ENCODE results near the gene SPAG9. TPM values are rescaled to one million over a fixed set of nuclear protein-coding genes. Genes with fewer than 3 reads are reported as not detected.
A peak's percentile ranks its signal among the peaks of the same experiment; 100 is the strongest.

The SPAG9 gene
- total and polyA plus RNA-seq, 2 experiments from 2014 or later: 13.7 to 45.0 TPM

GRCh38 chr17:51147650-51148049 lies 27.0 kb upstream of the SPAG9 start (continued):
- TF ChIP-seq ZNF331 (CRISPR knock-in tag; IDR thresholded peaks at IDR 0.05; ENCODE audit: low read depth) (no peak), NANOG (IDR thresholded peaks at IDR 0.05; ENCODE audit: borderline replicate concordance) (no peak), STAT1 (IDR thresholded peaks at IDR 0.05; ENCODE audit: unreplicated experiment) (no peak), EZH2phosphoT487 (IDR thresholded peaks at IDR 0.05; ENCODE audit: unreplicated experiment) (no peak), JUNB (IDR thresholded peaks at IDR 0.05; ENCODE audit: unreplicated experiment) (no peak), POLR2AphosphoS5 (IDR thresholded peaks at IDR 0.05; ENCODE audit: low read depth) (no peak)
- TF ChIP-seq, protein P1, sequence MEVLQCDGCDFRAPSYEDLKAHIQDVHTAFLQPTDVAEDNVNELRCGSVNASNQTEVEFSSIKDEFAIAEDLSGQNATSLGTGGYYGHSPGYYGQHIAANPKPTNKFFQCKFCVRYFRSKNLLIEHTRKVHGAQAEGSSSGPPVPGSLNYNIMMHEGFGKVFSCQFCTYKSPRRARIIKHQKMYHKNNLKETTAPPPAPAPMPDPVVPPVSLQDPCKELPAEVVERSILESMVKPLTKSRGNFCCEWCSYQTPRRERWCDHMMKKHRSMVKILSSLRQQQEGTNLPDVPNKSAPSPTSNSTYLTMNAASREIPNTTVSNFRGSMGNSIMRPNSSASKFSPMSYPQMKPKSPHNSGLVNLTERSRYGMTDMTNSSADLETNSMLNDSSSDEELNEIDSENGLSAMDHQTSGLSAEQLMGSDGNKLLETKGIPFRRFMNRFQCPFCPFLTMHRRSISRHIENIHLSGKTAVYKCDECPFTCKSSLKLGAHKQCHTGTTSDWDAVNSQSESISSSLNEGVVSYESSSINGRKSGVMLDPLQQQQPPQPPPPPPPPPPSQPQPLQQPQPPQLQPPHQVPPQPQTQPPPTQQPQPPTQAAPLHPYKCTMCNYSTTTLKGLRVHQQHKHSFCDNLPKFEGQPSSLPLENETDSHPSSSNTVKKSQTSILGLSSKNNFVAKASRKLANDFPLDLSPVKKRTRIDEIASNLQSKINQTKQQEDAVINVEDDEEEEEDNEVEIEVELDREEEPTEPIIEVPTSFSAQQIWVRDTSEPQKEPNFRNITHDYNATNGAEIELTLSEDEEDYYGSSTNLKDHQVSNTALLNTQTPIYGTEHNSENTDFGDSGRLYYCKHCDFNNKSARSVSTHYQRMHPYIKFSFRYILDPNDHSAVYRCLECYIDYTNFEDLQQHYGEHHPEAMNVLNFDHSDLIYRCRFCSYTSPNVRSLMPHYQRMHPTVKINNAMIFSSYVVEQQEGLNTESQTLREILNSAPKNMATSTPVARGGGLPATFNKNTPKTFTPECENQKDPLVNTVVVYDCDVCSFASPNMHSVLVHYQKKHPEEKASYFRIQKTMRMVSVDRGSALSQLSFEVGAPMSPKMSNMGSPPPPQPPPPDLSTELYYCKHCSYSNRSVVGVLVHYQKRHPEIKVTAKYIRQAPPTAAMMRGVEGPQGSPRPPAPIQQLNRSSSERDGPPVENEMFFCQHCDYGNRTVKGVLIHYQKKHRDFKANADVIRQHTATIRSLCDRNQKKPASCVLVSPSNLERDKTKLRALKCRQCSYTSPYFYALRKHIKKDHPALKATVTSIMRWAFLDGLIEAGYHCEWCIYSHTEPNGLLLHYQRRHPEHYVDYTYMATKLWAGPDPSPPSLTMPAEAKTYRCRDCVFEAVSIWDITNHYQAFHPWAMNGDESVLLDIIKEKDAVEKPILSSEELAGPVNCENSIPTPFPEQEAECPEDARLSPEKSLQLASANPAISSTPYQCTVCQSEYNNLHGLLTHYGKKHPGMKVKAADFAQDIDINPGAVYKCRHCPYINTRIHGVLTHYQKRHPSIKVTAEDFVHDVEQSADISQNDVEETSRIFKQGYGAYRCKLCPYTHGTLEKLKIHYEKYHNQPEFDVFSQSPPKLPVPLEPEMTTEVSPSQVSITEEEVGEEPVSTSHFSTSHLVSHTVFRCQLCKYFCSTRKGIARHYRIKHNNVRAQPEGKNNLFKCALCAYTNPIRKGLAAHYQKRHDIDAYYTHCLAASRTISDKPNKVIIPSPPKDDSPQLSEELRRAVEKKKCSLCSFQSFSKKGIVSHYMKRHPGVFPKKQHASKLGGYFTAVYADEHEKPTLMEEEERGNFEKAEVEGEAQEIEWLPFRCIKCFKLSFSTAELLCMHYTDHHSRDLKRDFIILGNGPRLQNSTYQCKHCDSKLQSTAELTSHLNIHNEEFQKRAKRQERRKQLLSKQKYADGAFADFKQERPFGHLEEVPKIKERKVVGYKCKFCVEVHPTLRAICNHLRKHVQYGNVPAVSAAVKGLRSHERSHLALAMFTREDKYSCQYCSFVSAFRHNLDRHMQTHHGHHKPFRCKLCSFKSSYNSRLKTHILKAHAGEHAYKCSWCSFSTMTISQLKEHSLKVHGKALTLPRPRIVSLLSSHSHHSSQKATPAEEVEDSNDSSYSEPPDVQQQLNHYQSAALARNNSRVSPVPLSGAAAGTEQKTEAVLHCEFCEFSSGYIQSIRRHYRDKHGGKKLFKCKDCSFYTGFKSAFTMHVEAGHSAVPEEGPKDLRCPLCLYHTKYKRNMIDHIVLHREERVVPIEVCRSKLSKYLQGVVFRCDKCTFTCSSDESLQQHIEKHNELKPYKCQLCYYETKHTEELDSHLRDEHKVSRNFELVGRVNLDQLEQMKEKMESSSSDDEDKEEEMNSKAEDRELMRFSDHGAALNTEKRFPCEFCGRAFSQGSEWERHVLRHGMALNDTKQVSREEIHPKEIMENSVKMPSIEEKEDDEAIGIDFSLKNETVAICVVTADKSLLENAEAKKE (CRISPR knock-in tag; IDR thresholded peaks at IDR 0.05): no peak

DNA sequence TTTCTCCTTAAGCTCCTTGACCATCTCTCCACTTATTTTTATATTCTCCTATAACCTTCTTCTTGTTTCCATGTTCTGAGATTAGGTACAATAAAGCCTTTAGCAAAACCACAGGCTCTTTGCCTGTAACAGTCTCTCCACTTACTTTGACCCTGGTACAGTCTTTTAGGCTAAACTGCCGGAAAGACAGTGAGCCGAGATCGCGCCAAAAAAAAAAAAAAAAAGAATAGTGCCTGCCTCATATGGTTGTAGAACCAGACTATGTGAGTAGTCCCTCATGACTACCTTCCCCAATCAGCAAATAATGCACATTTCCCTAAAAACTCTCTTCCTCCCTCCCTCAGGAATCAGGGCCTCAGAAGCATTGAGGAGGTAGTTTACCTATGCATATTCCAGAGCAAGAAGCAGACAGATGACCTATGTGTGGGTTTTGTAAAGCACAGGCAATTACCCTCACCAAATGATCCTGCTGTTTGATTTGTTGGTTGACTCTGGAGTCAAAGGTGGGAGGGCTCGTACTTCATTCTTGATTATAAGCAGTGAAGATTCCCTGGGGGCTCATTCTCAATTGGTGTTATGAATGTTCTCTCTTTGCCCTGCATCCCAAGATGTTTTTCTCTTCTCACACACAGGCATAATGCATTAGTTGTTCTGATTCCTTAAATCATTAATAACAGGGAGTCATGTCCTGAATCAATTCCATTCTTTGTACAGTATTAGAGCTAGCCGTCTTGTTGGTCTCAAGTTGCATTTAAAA lies 23.8 kb upstream of the SPAG9 start:
- DNase-seq (ENCODE audit: low spot score): no peak
- Mint-ChIP-seq H3K4me1 (peaks cover 8% of the 10 kb centered on the region), H3K4me3 (no peak overlapping the region), H3K27ac (no peak overlapping the region), H3K9me3 (no peaks in the 10 kb centered on the region), H3K36me3 (ENCODE audit: low read depth) (no peaks in the 10 kb centered on the region), H3K27me3 (ENCODE audit: insufficient read depth, low read depth, poor library complexity) (peaks cover 2% of the 10 kb centered on the region)
- no peaks in the 10 kb centered on the region for H3K4me1 ChIP-seq (ENCODE audit: insufficient read depth)
- H3K36me3 ChIP-seq (ENCODE audit: insufficient read depth): no peaks in the 10 kb centered on the region
- H3F3A ChIP-seq (replicated peaks; ENCODE audit: low read depth): no peaks in the 10 kb centered on the region
- H3K79me2 ChIP-seq (replicated peaks; ENCODE audit: insufficient read depth): no peaks in the 10 kb centered on the region
- H3K4me2 ChIP-seq: no peak overlapping the region
- no peak for ATAC-seq
- H3K27ac ChIP-seq (ENCODE audit: low read depth): no peak overlapping the region
- no peaks in the 10 kb centered on the region for H4K20me1 ChIP-seq (replicated peaks; ENCODE audit: insufficient read depth)
- H3K27me3 ChIP-seq (ENCODE audit: insufficient read depth): no peaks in the 10 kb centered on the region
- peak overlapping the region; percentile 66; the same call in 1 of the 2 replicates for H2AFZ ChIP-seq
- H3K4me3 ChIP-seq: no peak overlapping the region
- no peaks in the 10 kb centered on the region for H3K9me2 ChIP-seq (ENCODE audit: insufficient read depth)
- TF ChIP-seq EZH2 (IDR thresholded peaks at IDR 0.05; ENCODE audit: low read depth, unreplicated experiment): no peak
- TF ChIP-seq, protein P1 (CRISPR knock-in tag; IDR thresholded peaks at IDR 0.05): no peak
- no peak for TF ChIP-seq ZNF331 (CRISPR knock-in tag; IDR thresholded peaks at IDR 0.05; ENCODE audit: low read depth)
